IPS-15b (cell line): Measurements from ENCODE around the gene SCARB1.
"Not testable (repeated sequence)": the region's sequence is repeated elsewhere in the genome, so short reads cannot be mapped to it uniquely, and the experiment has no call there.

Source experiments
- H3K27me3 ChIP-seq: one replicate; pipeline ENCODE4 v1.6.1; 2013; ENCODE audit warnings: low read length; ENCODE audit not compliant: control insufficient read depth, insufficient read depth
- H3K36me3 ChIP-seq: one replicate; pipeline ENCODE4 v1.6.1; 2013; ENCODE audit warnings: low read length; ENCODE audit not compliant: control insufficient read depth, insufficient read depth
- H3K4me1 ChIP-seq: one replicate; pipeline ENCODE4 v1.6.1; 2013; ENCODE audit warnings: mild to moderate bottlenecking, low read length; ENCODE audit not compliant: control insufficient read depth, insufficient read depth
- H3K4me3 ChIP-seq: one replicate; pipeline ENCODE4 v1.5.1; 2013; ENCODE audit warnings: low read depth, low read length
- H3K9ac ChIP-seq: one replicate; pipeline ENCODE4 v1.6.1; 2013; ENCODE audit warnings: low read depth, mild to moderate bottlenecking, low read length
- H3K9me3 ChIP-seq: one replicate; pipeline ENCODE4 v1.6.1; 2013; ENCODE audit warnings: mild to moderate bottlenecking, low read length; ENCODE audit not compliant: control insufficient read depth, insufficient read depth

SCARB1 gene

GRCh38 chr12:124863416-124864325 is at the start of gene SCARB1:
Gene SCARB1, minus strand, starts transcription at chr12:124863864. Its CDS starts 144 bp downstream, at chr12:124863720.
- peak within 1 kb of the TSS; percentile 77 for H3K4me3 ChIP-seq
- H3K9me3 ChIP-seq = no peaks in the 10 kb centered on the region
- peak within 1 kb of the TSS; percentile 70 for H3K9ac ChIP-seq
- H3K4me1 ChIP-seq = peaks cover 3% of the 10 kb centered on the region
- H3K36me3 ChIP-seq = no peaks in the 10 kb centered on the region
- peaks cover 10% of the 10 kb centered on the region for H3K27me3 ChIP-seq

GRCh38 chr12:124912529-124913287 is 49.0 kb upstream of the SCARB1 start:
- not testable (repeated sequence) for H3K9me3 ChIP-seq, H3K9ac ChIP-seq, H3K4me3 ChIP-seq, H3K27me3 ChIP-seq
- peaks cover 15% of the 10 kb centered on the region for H3K36me3 ChIP-seq
- peaks cover 17% of the 10 kb centered on the region for H3K4me1 ChIP-seq

- not testable (repeated sequence) for H3K9ac ChIP-seq, H3K27me3 ChIP-seq, H3K9me3 ChIP-seq, H3K4me3 ChIP-seq
- Histone ChIP-seq H3K4me1 (peaks cover 11% of the 10 kb centered on the region), H3K36me3 (peaks cover 15% of the 10 kb centered on the region)
Measured at GRCh38 chr12:124911521-124911920, 47.9 kb upstream of the SCARB1 start.

- Histone ChIP-seq H3K4me1 (peaks cover 4% of the 10 kb centered on the region), H3K9me3 (no peaks in the 10 kb centered on the region), H3K27me3 (no peaks in the 10 kb centered on the region), H3K36me3 (peaks cover 15% of the 10 kb centered on the region), H3K4me3 (no peak overlapping the region), H3K9ac (no peak overlapping the region)
Measured at GRCh38 chr12:124910561-124911478, 47.2 kb upstream of the SCARB1 start.

- no peak overlapping the region for H3K9ac ChIP-seq
- H3K36me3 ChIP-seq = peaks cover 15% of the 10 kb centered on the region
- no peaks in the 10 kb centered on the region for H3K4me1 ChIP-seq
- H3K9me3 ChIP-seq = no peaks in the 10 kb centered on the region
- no peaks in the 10 kb centered on the region for H3K27me3 ChIP-seq
- H3K4me3 ChIP-seq = no peak overlapping the region
Measured at GRCh38 chr12:124909831-124910560, 46.3 kb upstream of the SCARB1 start.

GRCh38 chr12:124906606-124907261 is 43.1 kb upstream of the SCARB1 start:
- Histone ChIP-seq H3K36me3 (no peaks in the 10 kb centered on the region), H3K4me3 (no peak overlapping the region), H3K4me1 (peaks cover 4% of the 10 kb centered on the region), H3K9me3 (no peaks in the 10 kb centered on the region), H3K9ac (no peak overlapping the region), H3K27me3 (no peaks in the 10 kb centered on the region)

- no peaks in the 10 kb centered on the region for H3K9me3 ChIP-seq
- peaks cover 4% of the 10 kb centered on the region for H3K4me1 ChIP-seq
- H3K36me3 ChIP-seq = no peaks in the 10 kb centered on the region
- no peaks in the 10 kb centered on the region for H3K27me3 ChIP-seq
- no peak overlapping the region for H3K9ac ChIP-seq
- H3K4me3 ChIP-seq = no peak overlapping the region
Measured at GRCh38 chr12:124904306-124905098, 40.8 kb upstream of the SCARB1 start.

- H3K36me3 ChIP-seq = no peaks in the 10 kb centered on the region
- H3K4me3 ChIP-seq = no peak overlapping the region
- no peak overlapping the region for H3K9ac ChIP-seq
- no peaks in the 10 kb centered on the region for H3K9me3 ChIP-seq
- H3K4me1 ChIP-seq = peaks cover 4% of the 10 kb centered on the region
- H3K27me3 ChIP-seq = no peaks in the 10 kb centered on the region
Measured at GRCh38 chr12:124902916-124903315, 39.3 kb upstream of the SCARB1 start.

- peaks cover 4% of the 10 kb centered on the region for H3K4me1 ChIP-seq
Measured at GRCh38 chr12:124901003-124901402, 37.3 kb upstream of the SCARB1 start.

GRCh38 chr12:124900345-124900795 is 36.7 kb upstream of the SCARB1 start:
- not testable (repeated sequence) for H3K9ac ChIP-seq, H3K27me3 ChIP-seq, H3K4me3 ChIP-seq, H3K36me3 ChIP-seq, H3K9me3 ChIP-seq, H3K4me1 ChIP-seq

More at GRCh38 chr12:124901003-124901402, 37.3 kb upstream of the SCARB1 start:
- Histone ChIP-seq H3K9ac (no peak overlapping the region), H3K27me3 (no peaks in the 10 kb centered on the region), H3K9me3 (no peaks in the 10 kb centered on the region), H3K4me3 (no peak overlapping the region), H3K36me3 (no peaks in the 10 kb centered on the region)
